ENCODE results near the gene TSC22D2. TPM values are rescaled to one million over a fixed set of nuclear protein-coding genes. Genes with fewer than 3 reads are reported as not detected.

The TSC22D2 gene
- total and polyA plus RNA-seq, 2 donors = 5.3 to 21.5 TPM

DNA sequence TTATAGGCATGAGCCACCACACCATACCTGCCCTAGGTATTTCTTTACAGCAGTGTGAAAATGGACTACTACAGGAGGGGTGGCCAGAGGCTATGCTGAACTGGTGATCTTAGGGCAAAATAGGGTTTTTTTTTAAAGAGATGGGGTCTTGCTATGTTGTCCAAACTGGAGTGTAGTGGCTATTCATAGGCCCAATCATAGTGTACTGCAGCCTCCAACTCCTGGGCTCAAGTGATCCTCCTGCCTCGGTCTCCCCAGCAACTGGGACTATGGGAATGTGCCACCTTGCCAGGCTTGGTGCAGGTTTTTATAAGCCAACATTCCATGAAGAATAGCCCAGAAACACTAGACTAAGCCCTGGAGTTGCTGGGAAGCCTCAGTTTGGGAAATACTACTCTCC lies 28.6 kb upstream of the TSC22D2 start:
- no peak for DNase-seq (ENCODE audit: low read depth in 6 of 9, low spot score in 9 of 9)
- 98% methylated on average over 1 of the region's 1 CpG for WGBS
- Histone ChIP-seq H3K36me3 (ENCODE audit: control insufficient read depth in 2 of 2, insufficient read depth in 2 of 2, low read length in 1 of 2) (no peaks in the 10 kb centered on the region), H3K4me3 (ENCODE audit: low read length in 2 of 2) (no peak overlapping the region), H3K4me1 (ENCODE audit: control insufficient read depth in 2 of 2, insufficient read depth in 2 of 2, low read length in 2 of 2) (peaks cover 0 to under 1% of the 10 kb centered on the region in 2 donors), H3K27ac (ENCODE audit: low read depth in 1 of 2, low read length in 1 of 2) (no peak overlapping the region), H3K27me3 (ENCODE audit: control insufficient read depth in 2 of 2, insufficient read depth in 1 of 2, low read length in 1 of 2) (no peaks in the 10 kb centered on the region), H3K9me3 (ENCODE audit: control insufficient read depth in 2 of 2, insufficient read depth in 1 of 2, low read length in 1 of 2) (no peaks in the 10 kb centered on the region)

DNA sequence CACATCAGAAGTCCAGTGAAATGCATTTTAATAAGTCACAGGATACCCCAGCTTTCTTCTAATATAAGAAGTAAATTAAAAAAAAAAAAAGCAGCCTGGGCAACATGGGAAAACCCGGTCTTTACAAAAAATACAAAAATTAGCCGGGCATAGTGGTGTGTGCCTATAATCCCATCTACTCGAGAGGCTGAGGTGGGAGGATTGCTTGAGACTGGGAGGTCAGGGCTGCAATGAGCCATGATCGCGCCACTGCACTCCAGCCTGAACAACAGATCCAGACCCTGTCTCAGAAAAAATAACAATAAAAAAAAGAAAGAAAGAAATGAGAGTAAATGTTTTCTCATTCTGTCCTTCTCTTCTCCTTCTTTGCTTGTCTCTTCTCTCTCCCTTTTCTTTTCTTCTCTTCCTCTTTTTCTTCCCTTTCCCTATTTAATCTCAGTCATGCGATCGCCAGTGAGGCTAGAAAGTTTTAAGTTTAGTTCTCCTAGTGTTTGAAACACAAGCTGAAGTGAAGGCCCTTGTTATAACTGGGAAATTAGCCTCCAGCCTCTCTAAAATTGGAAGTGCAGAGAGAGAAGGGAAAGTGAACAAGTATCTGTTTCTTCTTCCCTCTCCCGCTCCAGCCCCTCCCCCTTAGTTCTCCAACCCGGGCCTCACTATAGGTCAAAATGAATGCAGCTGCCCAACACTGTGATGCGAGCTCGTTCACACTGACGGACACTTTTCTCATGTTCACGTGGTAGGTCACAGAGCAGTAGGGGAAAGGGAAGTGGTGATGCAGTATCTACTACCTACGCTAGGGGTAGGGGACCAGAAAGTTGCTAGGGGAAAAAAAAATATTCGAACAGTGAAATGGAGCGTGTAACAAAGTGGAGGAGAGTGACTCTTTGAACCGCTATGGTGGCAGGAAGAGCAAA lies 23.5 kb upstream of the TSC22D2 start:
- 38% methylated on average over 17 of the region's 17 CpGs for WGBS
- DNase-seq (ENCODE audit: low read depth in 6 of 9, low spot score in 9 of 9) = peak; percentile 42 to 84 (median 59)

DNA sequence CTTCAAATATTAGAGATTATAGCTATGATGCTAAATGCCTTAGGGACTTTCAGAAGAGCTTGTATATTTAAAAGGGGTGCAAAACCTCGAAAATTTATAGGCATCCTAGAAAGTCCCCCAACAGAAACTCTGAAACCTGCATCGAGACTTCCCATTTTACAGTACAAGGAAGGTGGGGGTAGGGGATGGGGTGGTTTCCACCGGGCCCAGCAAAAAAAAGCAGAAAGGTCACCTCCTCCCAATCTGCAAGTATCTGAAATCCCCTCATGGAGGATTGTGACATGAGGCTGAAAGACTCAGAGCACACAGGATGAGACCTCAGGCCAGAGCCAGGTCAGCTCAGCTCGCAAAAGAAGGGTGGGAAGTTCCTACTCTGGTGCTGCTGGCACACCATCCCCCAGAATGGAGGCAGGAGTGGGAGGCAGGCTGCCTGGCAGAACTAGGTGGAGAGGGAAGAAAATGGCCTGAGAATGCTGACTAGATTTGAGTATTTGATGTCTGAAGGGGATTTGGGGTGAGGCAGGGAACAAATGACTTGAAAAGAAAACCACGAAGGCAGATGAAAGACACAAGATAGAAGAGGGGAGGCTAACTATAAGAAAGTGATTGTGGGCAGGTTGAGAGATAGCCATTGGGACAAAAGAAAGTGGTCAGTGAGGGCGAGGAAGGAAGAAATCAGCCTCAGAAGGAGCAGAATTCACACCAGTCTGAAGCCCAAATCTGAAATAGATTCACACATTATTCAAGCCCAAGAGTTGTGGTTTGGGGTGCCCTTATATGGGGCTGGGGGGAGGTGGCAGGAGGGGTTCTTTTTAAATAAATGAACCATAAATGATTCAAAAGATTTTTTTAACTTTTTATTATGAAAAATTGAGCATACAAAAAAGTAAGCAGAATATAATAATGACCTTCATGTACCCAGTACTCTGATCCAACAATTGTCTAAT lies 22.5 kb upstream of the TSC22D2 start:
- WGBS = 46% methylated on average over 6 of the region's 6 CpGs
- H3K36me3 ChIP-seq (ENCODE audit: control insufficient read depth in 2 of 2, insufficient read depth in 2 of 2, low read length in 1 of 2) = no peaks in the 10 kb centered on the region
- H3K27me3 ChIP-seq (ENCODE audit: control insufficient read depth in 2 of 2, insufficient read depth in 1 of 2, low read length in 1 of 2) = no peaks in the 10 kb centered on the region
- H3K4me1 ChIP-seq (ENCODE audit: control insufficient read depth in 2 of 2, insufficient read depth in 2 of 2, low read length in 2 of 2) = peaks cover 11 to 17% of the 10 kb centered on the region in 2 donors
- H3K27ac ChIP-seq (ENCODE audit: low read depth in 1 of 2, low read length in 1 of 2) = peak overlapping the region in 1 of 2 donors; percentile 13
- no peaks in the 10 kb centered on the region for H3K9me3 ChIP-seq (ENCODE audit: control insufficient read depth in 2 of 2, insufficient read depth in 1 of 2, low read length in 1 of 2)
- no peak overlapping the region for H3K4me3 ChIP-seq (ENCODE audit: low read length in 2 of 2)
- peak in 3 of 9 donors; percentile 10 to 41 (median 21) for DNase-seq (ENCODE audit: low read depth in 6 of 9, low spot score in 9 of 9)

More for the DNA sequence above, 23.5 kb upstream of the TSC22D2 start:
- Histone ChIP-seq H3K27me3 (ENCODE audit: control insufficient read depth in 2 of 2, insufficient read depth in 1 of 2, low read length in 1 of 2) (no peaks in the 10 kb centered on the region), H3K4me3 (ENCODE audit: low read length in 2 of 2) (peak overlapping the region; percentile 1 to 19), H3K9me3 (ENCODE audit: control insufficient read depth in 2 of 2, insufficient read depth in 1 of 2, low read length in 1 of 2) (no peaks in the 10 kb centered on the region), H3K36me3 (ENCODE audit: control insufficient read depth in 2 of 2, insufficient read depth in 2 of 2, low read length in 1 of 2) (no peaks in the 10 kb centered on the region), H3K27ac (ENCODE audit: low read depth in 1 of 2, low read length in 1 of 2) (peak overlapping the region in 1 of 2 donors; percentile 13), H3K4me1 (ENCODE audit: control insufficient read depth in 2 of 2, insufficient read depth in 2 of 2, low read length in 2 of 2) (peaks cover 7 to 15% of the 10 kb centered on the region in 2 donors)

DNA sequence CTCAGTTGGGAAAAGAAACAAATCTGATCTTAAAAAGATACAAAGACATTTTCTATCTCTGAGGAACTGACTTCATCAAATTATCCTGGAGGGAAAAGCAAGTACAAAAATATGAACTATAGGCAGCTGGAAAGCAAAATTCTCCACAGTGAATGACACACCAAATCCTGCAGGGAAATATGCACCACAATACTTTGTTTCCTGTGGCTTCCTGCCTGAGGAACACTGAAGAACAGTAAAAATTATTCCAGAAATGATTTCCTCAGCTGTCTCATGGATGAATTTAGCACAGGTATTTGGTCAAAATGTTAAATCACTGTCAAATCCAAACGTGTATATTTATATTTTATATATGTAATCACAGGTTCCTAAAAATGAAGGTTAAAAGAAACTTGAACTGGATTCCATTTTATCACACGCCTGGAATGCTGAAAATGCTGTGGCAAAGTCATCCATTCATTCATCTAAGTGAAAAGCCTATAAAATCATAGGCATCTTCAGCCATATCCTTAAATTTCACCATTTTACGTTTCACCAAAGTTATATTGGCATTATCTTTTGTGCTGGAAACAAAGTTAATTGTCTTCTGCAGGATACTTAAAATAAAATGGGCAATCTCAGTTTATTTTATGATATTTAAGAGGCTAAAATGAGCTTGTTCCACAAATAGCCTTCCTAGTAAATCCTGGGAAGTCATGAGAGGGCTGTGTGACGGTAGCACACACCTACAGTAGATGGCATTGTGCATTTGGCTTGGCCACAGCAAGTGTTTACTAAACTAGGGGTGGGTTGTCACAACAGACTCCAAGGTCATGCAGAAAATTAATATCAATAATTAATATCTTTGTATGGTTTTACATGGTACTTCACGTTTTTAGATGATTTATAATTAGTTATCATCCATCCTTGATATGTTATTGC lies 19.3 kb upstream of the TSC22D2 start:
- WGBS = 94% methylated on average over 5 of the region's 5 CpGs
- Histone ChIP-seq H3K36me3 (ENCODE audit: control insufficient read depth in 2 of 2, insufficient read depth in 2 of 2, low read length in 1 of 2) (no peaks in the 10 kb centered on the region), H3K27ac (ENCODE audit: low read depth in 1 of 2, low read length in 1 of 2) (no peak overlapping the region), H3K27me3 (ENCODE audit: control insufficient read depth in 2 of 2, insufficient read depth in 1 of 2, low read length in 1 of 2) (no peaks in the 10 kb centered on the region), H3K9me3 (ENCODE audit: control insufficient read depth in 2 of 2, insufficient read depth in 1 of 2, low read length in 1 of 2) (no peaks in the 10 kb centered on the region), H3K4me3 (ENCODE audit: low read length in 2 of 2) (no peak overlapping the region), H3K4me1 (ENCODE audit: control insufficient read depth in 2 of 2, insufficient read depth in 2 of 2, low read length in 2 of 2) (peaks cover 11 to 17% of the 10 kb centered on the region in 2 donors)
- no peak for DNase-seq (ENCODE audit: low read depth in 6 of 9, low spot score in 9 of 9)

DNA sequence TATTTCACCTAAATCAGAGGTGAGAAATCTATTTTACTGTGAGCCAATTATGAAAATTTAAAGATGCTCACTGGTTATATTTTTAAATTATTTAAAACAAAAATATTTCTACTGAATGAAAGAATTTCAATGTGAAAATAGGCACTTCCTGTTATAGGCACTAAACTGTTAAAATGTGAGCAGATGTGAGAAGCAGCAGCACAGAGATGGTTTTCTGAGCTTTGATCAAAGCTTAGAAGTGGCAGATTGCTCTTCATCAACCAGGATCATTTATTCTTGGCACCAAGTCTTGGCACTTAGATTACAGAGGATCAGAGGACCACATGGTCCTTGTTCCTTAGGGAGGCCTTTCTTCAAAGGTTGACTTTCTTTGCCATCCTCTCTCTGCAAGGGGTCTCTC lies 18.0 kb upstream of the TSC22D2 start:
- Histone ChIP-seq H3K36me3 (ENCODE audit: control insufficient read depth in 2 of 2, insufficient read depth in 2 of 2, low read length in 1 of 2) (no peaks in the 10 kb centered on the region), H3K9me3 (ENCODE audit: control insufficient read depth in 2 of 2, insufficient read depth in 1 of 2, low read length in 1 of 2) (no peaks in the 10 kb centered on the region), H3K27ac (ENCODE audit: low read depth in 1 of 2, low read length in 1 of 2) (no peak overlapping the region), H3K4me3 (ENCODE audit: low read length in 2 of 2) (no peak overlapping the region), H3K27me3 (ENCODE audit: control insufficient read depth in 2 of 2, insufficient read depth in 1 of 2, low read length in 1 of 2) (no peaks in the 10 kb centered on the region), H3K4me1 (ENCODE audit: control insufficient read depth in 2 of 2, insufficient read depth in 2 of 2, low read length in 2 of 2) (peaks cover 11% of the 10 kb centered on the region in 2 donors)
- peak in 2 of 9 donors; percentile 20 to 58 for DNase-seq (ENCODE audit: low read depth in 6 of 9, low spot score in 9 of 9)

DNA sequence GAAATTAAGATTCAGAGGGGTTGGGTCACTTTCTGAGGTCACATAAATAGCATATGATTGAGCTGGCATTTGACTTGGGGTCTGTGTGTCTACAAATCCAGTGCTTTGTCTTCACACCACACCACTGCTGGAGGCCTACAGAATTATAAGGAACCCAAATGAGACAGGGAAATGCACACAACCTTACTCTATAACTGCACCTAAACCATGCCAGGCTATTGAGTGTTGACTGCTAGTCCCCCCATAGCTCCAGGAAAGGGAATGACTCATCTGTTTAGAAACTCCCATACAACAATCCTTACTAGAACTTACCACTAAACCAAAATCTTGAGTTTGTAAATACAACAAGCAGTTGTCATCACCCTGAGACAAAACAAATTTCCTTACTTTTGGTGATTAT lies 16.9 kb upstream of the TSC22D2 start:
- DNase-seq (ENCODE audit: low read depth in 6 of 9, low spot score in 9 of 9) = no peak
- H3K27ac ChIP-seq (ENCODE audit: low read depth in 1 of 2, low read length in 1 of 2) = no peak overlapping the region
- H3K9me3 ChIP-seq (ENCODE audit: control insufficient read depth in 2 of 2, insufficient read depth in 1 of 2, low read length in 1 of 2) = no peaks in the 10 kb centered on the region
- H3K4me3 ChIP-seq (ENCODE audit: low read length in 2 of 2) = no peak overlapping the region
- H3K4me1 ChIP-seq (ENCODE audit: control insufficient read depth in 2 of 2, insufficient read depth in 2 of 2, low read length in 2 of 2) = peaks cover 2 to 4% of the 10 kb centered on the region in 2 donors
- no peaks in the 10 kb centered on the region for H3K27me3 ChIP-seq (ENCODE audit: control insufficient read depth in 2 of 2, insufficient read depth in 1 of 2, low read length in 1 of 2)
- no peaks in the 10 kb centered on the region for H3K36me3 ChIP-seq (ENCODE audit: control insufficient read depth in 2 of 2, insufficient read depth in 2 of 2, low read length in 1 of 2)

DNA sequence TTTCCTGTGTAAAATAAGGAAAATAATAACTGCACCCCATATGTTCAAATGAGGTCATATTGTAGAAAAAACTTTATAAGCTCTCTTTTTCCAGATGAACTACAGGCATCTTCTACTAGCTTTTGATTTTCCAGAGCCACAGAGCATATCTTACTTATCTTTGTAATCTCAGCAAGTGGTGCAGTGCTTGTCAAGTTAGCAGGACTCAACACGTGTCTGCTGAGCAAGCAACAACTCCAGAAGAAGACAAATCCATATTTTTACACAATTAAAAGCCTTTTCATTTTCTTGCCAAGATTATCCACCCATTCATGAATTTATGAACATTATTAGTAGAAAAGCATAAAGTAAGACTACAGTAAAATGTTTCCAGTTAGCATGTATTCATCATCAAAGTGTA lies 14.4 kb upstream of the TSC22D2 start:
- Histone ChIP-seq H3K9me3 (ENCODE audit: control insufficient read depth in 2 of 2, insufficient read depth in 1 of 2, low read length in 1 of 2) (no peaks in the 10 kb centered on the region), H3K4me3 (ENCODE audit: low read length in 2 of 2) (no peak overlapping the region), H3K4me1 (ENCODE audit: control insufficient read depth in 2 of 2, insufficient read depth in 2 of 2, low read length in 2 of 2) (peaks cover 2 to 4% of the 10 kb centered on the region in 2 donors), H3K27ac (ENCODE audit: low read depth in 1 of 2, low read length in 1 of 2) (no peak overlapping the region), H3K36me3 (ENCODE audit: control insufficient read depth in 2 of 2, insufficient read depth in 2 of 2, low read length in 1 of 2) (no peaks in the 10 kb centered on the region), H3K27me3 (ENCODE audit: control insufficient read depth in 2 of 2, insufficient read depth in 1 of 2, low read length in 1 of 2) (no peaks in the 10 kb centered on the region)
- no peak for DNase-seq (ENCODE audit: low read depth in 6 of 9, low spot score in 9 of 9)
- 38% methylated on average over 1 of the region's 1 CpG for WGBS

DNA sequence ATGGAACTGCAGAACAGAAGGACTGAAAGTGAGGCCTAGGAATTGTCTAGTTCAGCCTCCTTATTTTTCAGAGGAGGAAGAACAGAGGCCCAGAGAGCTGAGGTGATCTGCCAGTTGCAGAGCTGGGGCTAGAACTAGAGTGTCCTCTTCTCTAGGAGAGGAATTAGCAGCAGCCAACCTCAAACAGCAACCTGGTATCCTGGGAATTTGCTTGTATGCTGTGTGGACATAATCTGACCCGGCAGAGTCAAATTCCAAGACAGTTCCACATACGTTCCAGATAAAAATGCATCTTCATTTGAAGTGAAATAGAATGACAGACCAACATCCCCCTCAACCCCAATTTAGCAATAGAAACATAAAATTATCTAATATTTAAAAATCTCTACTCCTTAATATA lies 13.5 kb upstream of the TSC22D2 start:
- Histone ChIP-seq H3K27ac (ENCODE audit: low read depth in 1 of 2, low read length in 1 of 2) (no peak overlapping the region), H3K27me3 (ENCODE audit: control insufficient read depth in 2 of 2, insufficient read depth in 1 of 2, low read length in 1 of 2) (no peaks in the 10 kb centered on the region), H3K9me3 (ENCODE audit: control insufficient read depth in 2 of 2, insufficient read depth in 1 of 2, low read length in 1 of 2) (no peaks in the 10 kb centered on the region), H3K36me3 (ENCODE audit: control insufficient read depth in 2 of 2, insufficient read depth in 2 of 2, low read length in 1 of 2) (no peaks in the 10 kb centered on the region), H3K4me3 (ENCODE audit: low read length in 2 of 2) (no peak overlapping the region), H3K4me1 (ENCODE audit: control insufficient read depth in 2 of 2, insufficient read depth in 2 of 2, low read length in 2 of 2) (peaks cover 2 to 4% of the 10 kb centered on the region in 2 donors)
- DNase-seq (ENCODE audit: low read depth in 6 of 9, low spot score in 9 of 9) = no peak
- 98% methylated on average over 2 of the region's 2 CpGs for WGBS
